HG03575 (cell line): ENCODE results near the gene LMBR1L.
"Not testable (repeated sequence)": the region's sequence is repeated elsewhere in the genome, so short reads cannot be mapped to it uniquely, and the experiment has no call there.

Experiments used
- ATAC-seq: cut with Tn5 transposase; IDR thresholded peaks from one replicate; pipeline ENCODE4 v1.9.1; 2021; ENCODE audit not compliant: unreplicated experiment, insufficient number of reproducible peaks, low FRiP score; ENCODE audit errors: extremely low read depth

Gene LMBR1L

GRCh38 chr12:49091056-49091835 lies 19.4 kb downstream of the LMBR1L start:
- no peak for ATAC-seq

- no peak for ATAC-seq
Observed at GRCh38 chr12:49089821-49090773, 20.6 kb downstream of the LMBR1L start.

GRCh38 chr12:49088932-49089330 lies 21.7 kb downstream of the LMBR1L start:
- ATAC-seq = no peak

GRCh38 chr12:49088150-49088931 lies 22.3 kb downstream of the LMBR1L start:
- no peak for ATAC-seq

GRCh38 chr12:49086116-49086515 lies 24.5 kb downstream of the LMBR1L start:
- ATAC-seq = no peak

GRCh38 chr12:49084438-49084837 lies 26.2 kb downstream of the LMBR1L start:
- ATAC-seq = no peak

- no peak for ATAC-seq
Observed at GRCh38 chr12:49079793-49080192, 30.9 kb downstream of the LMBR1L start.

GRCh38 chr12:49070971-49071370 lies 39.7 kb downstream of the LMBR1L start:
- ATAC-seq = no peak

- ATAC-seq = peak; percentile 62
Observed at GRCh38 chr12:49069507-49070346, 40.9 kb downstream of the LMBR1L start, which contains the start of gene RHEBL1. Gene RHEBL1, minus strand, starts transcription at chr12:49069979. Its CDS starts 194 bp downstream, at chr12:49069785.

GRCh38 chr12:49068879-49069506 lies 41.7 kb downstream of the LMBR1L start:
- no peak for ATAC-seq

GRCh38 chr12:49066120-49066519 lies 44.5 kb downstream of the LMBR1L start:
- no peak for ATAC-seq

GRCh38 chr12:49064767-49065152 lies 45.9 kb downstream of the LMBR1L start:
- ATAC-seq = no peak

- not testable (repeated sequence) for ATAC-seq
Observed at GRCh38 chr12:49061916-49062315, 48.7 kb downstream of the LMBR1L start.

GRCh38 chr12:49061157-49061650 lies 49.4 kb downstream of the LMBR1L start:
- no peak for ATAC-seq

- no peak for ATAC-seq
Observed at GRCh38 chr12:49060237-49061156, 50.1 kb downstream of the LMBR1L start, which contains the start of gene KMT2D. Gene KMT2D, minus strand, starts transcription at chr12:49060794. Its CDS starts 5,470 bp downstream, at chr12:49055324.

GRCh38 chr12:49059299-49060171 lies 51.1 kb downstream of the LMBR1L start:
- no peak for ATAC-seq
